Fibroblast of pulmonary artery (primary cell): ENCODE measurements around the gene P2RY2.

Experiments
- DNase-seq: peaks from one replicate; pipeline ENCODE4 v3.0.0-alpha.2; 2010; ENCODE audit warnings: low read depth
- H3K4me3 ChIP-seq: replicated peaks from 2 replicates; pipeline ENCODE4 v1.5.1; 2011; ENCODE audit warnings: low read depth, mild to moderate bottlenecking, control low read depth, low read length, moderate library complexity
- TF ChIP-seq, protein P1 (sequence below): IDR thresholded peaks from 2 replicates; pipeline ENCODE4 v1.5.1; 2011; ENCODE audit warnings: mild to moderate bottlenecking, control low read depth, low read length, inconsistent platforms; ENCODE audit errors: missing control alignments

Gene P2RY2

DNA sequence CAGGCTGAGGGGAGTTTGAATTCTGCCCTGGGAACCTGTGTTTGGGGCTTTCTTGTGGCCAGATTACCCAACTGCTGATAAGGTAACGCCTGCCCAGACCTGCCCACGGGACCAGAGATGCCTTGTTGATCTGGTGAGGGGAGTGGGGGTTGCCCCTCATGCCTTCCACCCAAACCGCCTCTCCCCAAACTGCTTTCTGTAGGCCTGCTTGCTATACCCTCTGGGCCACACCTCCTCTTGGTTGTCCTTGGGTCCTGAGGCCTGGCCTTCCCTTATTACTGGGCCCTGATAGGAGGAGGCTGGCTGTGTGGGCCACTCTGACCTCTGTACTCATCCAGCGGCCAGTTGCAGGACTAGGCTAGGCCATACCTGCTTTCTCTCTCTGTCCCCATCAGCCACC, 3.4 kb downstream of the P2RY2 start:
- no peak for DNase-seq
- TF ChIP-seq, protein P1, sequence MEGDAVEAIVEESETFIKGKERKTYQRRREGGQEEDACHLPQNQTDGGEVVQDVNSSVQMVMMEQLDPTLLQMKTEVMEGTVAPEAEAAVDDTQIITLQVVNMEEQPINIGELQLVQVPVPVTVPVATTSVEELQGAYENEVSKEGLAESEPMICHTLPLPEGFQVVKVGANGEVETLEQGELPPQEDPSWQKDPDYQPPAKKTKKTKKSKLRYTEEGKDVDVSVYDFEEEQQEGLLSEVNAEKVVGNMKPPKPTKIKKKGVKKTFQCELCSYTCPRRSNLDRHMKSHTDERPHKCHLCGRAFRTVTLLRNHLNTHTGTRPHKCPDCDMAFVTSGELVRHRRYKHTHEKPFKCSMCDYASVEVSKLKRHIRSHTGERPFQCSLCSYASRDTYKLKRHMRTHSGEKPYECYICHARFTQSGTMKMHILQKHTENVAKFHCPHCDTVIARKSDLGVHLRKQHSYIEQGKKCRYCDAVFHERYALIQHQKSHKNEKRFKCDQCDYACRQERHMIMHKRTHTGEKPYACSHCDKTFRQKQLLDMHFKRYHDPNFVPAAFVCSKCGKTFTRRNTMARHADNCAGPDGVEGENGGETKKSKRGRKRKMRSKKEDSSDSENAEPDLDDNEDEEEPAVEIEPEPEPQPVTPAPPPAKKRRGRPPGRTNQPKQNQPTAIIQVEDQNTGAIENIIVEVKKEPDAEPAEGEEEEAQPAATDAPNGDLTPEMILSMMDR = no peak
- H3K4me3 ChIP-seq = no peak overlapping the region

DNA sequence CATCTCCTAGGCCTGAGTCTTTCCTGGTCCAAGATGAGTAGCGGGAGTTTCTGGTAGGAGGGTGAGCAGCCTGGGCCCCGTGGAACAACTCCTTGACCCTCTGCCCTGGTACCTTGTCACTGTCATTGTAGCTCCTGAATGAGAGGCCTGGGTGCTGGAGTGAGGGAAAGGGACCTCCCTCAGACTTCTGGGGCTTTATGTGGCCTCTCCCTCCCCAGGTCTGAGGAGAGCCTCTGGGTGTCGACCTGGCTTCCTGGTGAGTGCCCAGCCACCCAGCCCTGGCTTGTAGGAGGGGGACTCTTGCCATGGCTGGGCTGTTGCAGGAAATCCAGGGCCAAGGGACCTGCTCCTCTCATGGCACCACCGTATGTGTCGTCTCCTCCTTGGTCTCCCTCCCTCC, 3.9 kb downstream of the P2RY2 start:
- TF ChIP-seq, protein P1 = no peak
- H3K4me3 ChIP-seq = no peak overlapping the region
- DNase-seq = no peak

DNA sequence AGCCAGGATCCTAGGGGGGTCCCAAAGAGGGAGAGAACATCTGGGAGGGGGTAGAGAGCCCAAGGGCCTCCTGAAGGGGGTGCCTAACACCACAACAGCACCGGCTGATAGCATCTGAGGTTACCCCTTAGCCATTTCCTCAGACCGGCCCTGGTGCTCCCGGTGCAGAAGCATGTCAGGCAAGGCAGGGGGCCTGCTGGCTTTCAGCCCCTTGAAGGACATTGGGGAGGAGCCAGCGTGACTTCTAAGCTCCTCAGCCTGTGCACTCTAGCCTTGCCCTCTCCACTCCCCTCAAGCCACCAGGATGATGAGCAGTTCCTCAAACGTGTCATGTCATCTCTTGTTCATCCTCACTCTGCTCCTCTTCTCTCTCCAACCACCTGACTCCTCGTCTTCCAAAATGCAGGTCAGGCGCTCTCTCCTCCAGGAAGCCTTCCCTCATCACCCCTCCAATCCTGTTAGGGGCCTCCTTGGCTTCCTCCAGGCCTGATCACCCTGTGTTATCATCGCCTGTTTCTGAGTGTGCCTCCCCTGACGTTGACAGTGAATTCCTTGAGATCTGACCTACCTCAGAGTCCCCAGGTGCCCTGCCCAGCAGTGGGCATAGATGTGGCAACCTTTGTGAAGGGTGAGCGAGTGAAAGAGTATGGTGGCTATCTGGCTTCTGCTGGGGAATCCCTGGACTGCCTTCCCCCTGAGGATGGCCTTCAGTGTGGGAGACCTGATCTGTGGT, 6.1 kb downstream of the P2RY2 start:
- no peak for DNase-seq
- no peak overlapping the region for H3K4me3 ChIP-seq
- TF ChIP-seq, protein P1 = no peak

DNA sequence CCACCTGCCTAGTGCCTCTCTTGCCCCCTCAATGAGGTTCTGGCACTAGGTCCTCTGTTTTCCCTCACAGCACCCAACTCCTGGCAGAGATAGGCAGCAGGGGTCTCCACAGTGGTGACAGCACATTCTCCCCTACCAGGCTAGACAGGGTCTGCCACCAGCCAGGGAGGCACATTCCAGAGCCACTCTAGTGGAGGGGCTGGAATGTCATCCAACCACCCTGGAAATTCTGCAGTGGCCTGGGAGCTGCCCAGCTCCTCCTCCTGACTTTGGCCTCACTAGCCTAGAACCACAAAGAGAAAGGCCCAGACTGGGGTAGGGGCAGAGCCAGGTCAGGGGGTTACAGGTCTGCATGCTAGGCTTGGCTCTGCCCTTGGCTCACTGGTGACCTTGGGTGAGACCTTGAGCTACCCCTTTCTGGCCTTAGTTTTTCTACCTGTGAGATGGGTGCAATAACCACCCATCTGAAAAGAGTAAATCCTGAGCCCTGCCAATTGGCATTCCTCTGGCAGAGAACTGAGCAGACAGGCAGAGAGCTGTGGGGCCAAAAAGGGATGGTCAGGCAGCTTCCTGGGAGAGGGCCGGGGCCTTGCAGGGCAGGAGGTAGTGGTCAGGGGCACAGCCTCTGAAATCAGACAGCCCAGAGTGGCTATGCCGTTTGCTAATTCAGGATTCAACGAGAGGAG, 7.1 kb downstream of the P2RY2 start:
- no peak overlapping the region for H3K4me3 ChIP-seq
- no peak for DNase-seq
- TF ChIP-seq, protein P1 = no peak

DNA sequence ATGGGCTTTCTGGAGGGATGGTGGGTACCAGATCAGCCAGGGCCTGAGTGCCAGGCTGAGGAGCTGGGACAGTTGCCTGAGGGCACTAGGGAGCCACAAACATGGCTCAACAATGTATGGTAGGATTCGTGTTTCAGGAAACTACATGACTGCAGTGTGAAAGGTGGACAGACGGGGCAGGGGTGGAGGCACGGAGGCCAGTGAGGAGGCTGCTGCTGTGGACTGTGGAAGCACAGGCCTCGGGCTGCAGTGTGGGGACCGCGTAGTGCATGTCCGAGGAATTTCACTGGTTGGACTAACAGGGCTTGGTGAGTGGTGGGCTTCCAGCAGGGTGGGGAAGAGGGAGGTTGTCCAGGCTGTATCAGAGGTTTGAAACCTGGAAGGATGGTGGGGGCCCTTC, 7.8 kb downstream of the P2RY2 start:
- TF ChIP-seq, protein P1 = no peak
- no peak for DNase-seq
- no peak overlapping the region for H3K4me3 ChIP-seq

DNA sequence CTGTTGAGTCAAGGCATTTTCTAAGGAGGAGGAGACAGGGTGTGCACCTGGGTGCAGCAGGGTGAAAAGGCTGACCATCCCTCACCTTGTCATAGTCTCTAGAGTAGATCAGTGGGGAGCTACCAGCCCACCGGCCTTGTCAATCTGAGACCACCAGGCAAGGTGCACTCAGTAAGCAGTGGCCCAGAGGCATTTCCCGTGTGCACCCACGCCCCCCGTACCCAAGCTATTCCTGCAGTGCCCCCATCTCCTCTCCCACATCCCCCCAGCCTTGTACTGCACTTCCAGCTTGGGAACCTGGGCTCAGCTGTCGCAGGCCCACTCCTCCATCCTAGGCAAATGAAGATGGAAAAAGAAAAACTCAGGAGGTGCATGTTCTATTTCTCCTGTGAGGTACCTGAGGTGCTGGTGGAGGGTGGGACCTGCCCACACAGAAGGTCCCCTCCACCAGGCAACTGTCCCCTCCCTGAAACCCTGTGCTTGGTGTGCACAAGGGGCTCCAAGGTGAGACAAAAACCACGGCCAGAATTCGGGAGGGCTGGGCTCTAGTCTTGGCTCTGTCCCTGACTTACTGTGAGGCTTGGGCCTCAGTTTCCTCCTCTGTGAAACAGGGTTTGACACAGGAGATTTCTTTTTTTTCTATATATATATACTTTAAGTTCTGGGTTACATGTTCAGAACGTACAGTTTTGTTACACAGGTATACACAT, 8.4 kb downstream of the P2RY2 start:
- no peak for DNase-seq
- TF ChIP-seq, protein P1 = no peak
- H3K4me3 ChIP-seq = no peak overlapping the region
